ENCODE results near the gene CAPN5. TPM values are rescaled to one million over a fixed set of nuclear protein-coding genes. Genes with fewer than 3 reads are reported as not detected.

Gene CAPN5
- total RNA-seq, 1 experiment from 2014 or later, result 27.4 TPM

- no peak for TF ChIP-seq NR1H2 (CRISPR knock-in tag; IDR thresholded peaks at IDR 0.05)
These were observed 96.5 kb downstream of the CAPN5 start (continued) for GRCh38 chr11:77163271-77163670.

GRCh38 chr11:77165066-77165465 is 98.3 kb downstream of the CAPN5 start:
- DNase-seq (ENCODE audit: low spot score), result no peak
- H3K27me3 Mint-ChIP-seq (ENCODE audit: low read depth), result no peaks in the 10 kb centered on the region
- ChIA-PET CTCF (interaction anchor here (0.6 to 1.0 kb wide), 2 partner anchors 38 to 118 kb away, joined by 3 to 4 read pairs; partner anchors contain the start of gene MYO7A), POLR2A (no interaction called here)
- peaks cover 6% of the 10 kb centered on the region for H3K4me1 Mint-ChIP-seq
- H3K27ac Mint-ChIP-seq, result no peak overlapping the region
- H3K4me3 Mint-ChIP-seq, result no peak overlapping the region
- no peaks in the 10 kb centered on the region for H3K9me3 Mint-ChIP-seq
- H3K36me3 Mint-ChIP-seq, result no peaks in the 10 kb centered on the region
- ATAC-seq, result no peak
- TF ChIP-seq ATF2 (CRISPR knock-in tag; IDR thresholded peaks at IDR 0.05; ENCODE audit: borderline replicate concordance, low read depth) (no peak), ZNF263 (CRISPR knock-in tag; IDR thresholded peaks at IDR 0.05; ENCODE audit: low read depth) (no peak), NFATC4 (CRISPR knock-in tag; IDR thresholded peaks at IDR 0.05) (no peak), AFF4 (CRISPR knock-in tag; IDR thresholded peaks at IDR 0.05; ENCODE audit: borderline replicate concordance) (no peak), GABPB1 (CRISPR knock-in tag; IDR thresholded peaks at IDR 0.05) (no peak)

GRCh38 chr11:77166021-77166420 is 99.2 kb downstream of the CAPN5 start:
- Mint-ChIP-seq H3K4me1 (peaks cover 16% of the 10 kb centered on the region), H3K4me3 (no peak overlapping the region), H3K36me3 (no peaks in the 10 kb centered on the region), H3K27ac (no peak overlapping the region), H3K27me3 (ENCODE audit: low read depth) (no peaks in the 10 kb centered on the region), H3K9me3 (no peaks in the 10 kb centered on the region)
- no peak for ATAC-seq
- TF ChIP-seq ZNF425 (CRISPR knock-in tag; conservative IDR thresholded peaks at IDR 0.05) (no peak), NR3C1 (CRISPR knock-in tag; conservative IDR thresholded peaks at IDR 0.05; ENCODE audit: low read depth) (no peak)
- DNase-seq (ENCODE audit: low spot score), result no peak
- ChIA-PET POLR2A (interaction anchor here (1.3 kb wide), 1 partner anchor 10 kb away, joined by 3 read pairs; no protein-coding TSS in a partner anchor), CTCF (interaction anchor here (1.0 kb wide), 1 partner anchor 39 kb away, joined by 4 read pairs; the partner anchor contains the start of gene MYO7A)

GRCh38 chr11:77167111-77167626 is 100.4 kb downstream of the CAPN5 start:
- ChIA-PET CTCF (interaction anchor here (1.1 to 10.1 kb wide), 2 partner anchors 21 to 40 kb away, joined by 4 to 121 read pairs; partner anchors contain the start of gene MYO7A), POLR2A (interaction anchor here (1.3 kb wide), 1 partner anchor 11 kb away, joined by 3 read pairs; no protein-coding TSS in a partner anchor)
- no peak overlapping the region for H3K27ac Mint-ChIP-seq
- H3K4me1 Mint-ChIP-seq, result peaks cover 26% of the 10 kb centered on the region
- H3K4me3 Mint-ChIP-seq, result no peak overlapping the region
- H3K27me3 Mint-ChIP-seq (ENCODE audit: low read depth), result no peaks in the 10 kb centered on the region
- no peaks in the 10 kb centered on the region for H3K9me3 Mint-ChIP-seq
- DNase-seq (ENCODE audit: low spot score) (no peak), ATAC-seq (no peak)
- no peak for TF ChIP-seq RELA (CRISPR knock-in tag; IDR thresholded peaks at IDR 0.05; ENCODE audit: borderline replicate concordance)
- TF ChIP-seq SMAD4 (CRISPR knock-in tag; IDR thresholded peaks at IDR 0.05), result no peak
- TF ChIP-seq SP1 (CRISPR knock-in tag; conservative IDR thresholded peaks at IDR 0.05), result no peak
- TF ChIP-seq ZNF121 (CRISPR knock-in tag; IDR thresholded peaks at IDR 0.05), result no peak
- TF ChIP-seq ELF4 (CRISPR knock-in tag; IDR thresholded peaks at IDR 0.05; ENCODE audit: low read depth), result no peak
- TF ChIP-seq E2F1 (CRISPR knock-in tag; IDR thresholded peaks at IDR 0.05), result no peak
- TF ChIP-seq ZMAT4 (CRISPR knock-in tag; IDR thresholded peaks at IDR 0.05), result no peak
- no peak for TF ChIP-seq GTF2I (CRISPR knock-in tag; conservative IDR thresholded peaks at IDR 0.05)
- no peak for TF ChIP-seq NFATC4 (CRISPR knock-in tag; IDR thresholded peaks at IDR 0.05)
- TF ChIP-seq PREB (CRISPR knock-in tag; IDR thresholded peaks at IDR 0.05; ENCODE audit: borderline replicate concordance), result no peak
- no peak for TF ChIP-seq EMX1 (CRISPR knock-in tag; IDR thresholded peaks at IDR 0.05)
- no peaks in the 10 kb centered on the region for H3K36me3 Mint-ChIP-seq
